Hepatocyte (in vitro differentiated cells): ENCODE data around the gene MYO3B. TPM values are rescaled to one million over a fixed set of nuclear protein-coding genes. Genes with fewer than 3 reads are reported as not detected.

ENCODE experiments used
- DNase-seq: peaks from one replicate; pipeline ENCODE4 v3.0.0-alpha.2; 2016; ENCODE audit warnings: low spot score
- H2AFZ ChIP-seq: fragments of 200-600 bp; sonication (generic); 2 replicates; pipeline ENCODE4 v1.6.0; 2016; ENCODE audit warnings: antibody characterized with exemption, mild to moderate bottlenecking
- H3K27ac ChIP-seq: fragments of 200-600 bp; sonication (generic); 2 replicates; pipeline ENCODE4 v1.5.1; 2016; ENCODE audit warnings: mild to moderate bottlenecking
- H3K27me3 ChIP-seq: fragments of 200-600 bp; sonication (generic); 2 replicates; pipeline ENCODE4 v1.6.1; 2016
- H3K36me3 ChIP-seq: fragments of 200-600 bp; sonication (generic); replicated peaks from 2 replicates; pipeline ENCODE4 v1.5.1; 2016; ENCODE audit warnings: low read depth; ENCODE audit not compliant: insufficient read depth
- H3K4me1 ChIP-seq: fragments of 200-600 bp; sonication (generic); 2 replicates; pipeline ENCODE4 v1.5.1; 2016; ENCODE audit warnings: mild to moderate bottlenecking, moderate library complexity; ENCODE audit not compliant: insufficient read depth
- H3K4me2 ChIP-seq: fragments of 200-600 bp; sonication (generic); 2 replicates; pipeline ENCODE4 v1.6.0; 2016
- H3K4me3 ChIP-seq: fragments of 200-600 bp; sonication (generic); 2 replicates; pipeline ENCODE4 v1.5.1; 2016; ENCODE audit warnings: mild to moderate bottlenecking
- H3K79me2 ChIP-seq: fragments of 200-600 bp; sonication (generic); 2 replicates; pipeline ENCODE4 v1.6.0; 2017; ENCODE audit warnings: mild to moderate bottlenecking
- H3K9me2 ChIP-seq: fragments of 200-600 bp; sonication (generic); replicated peaks from 2 replicates; pipeline ENCODE4 v1.6.0; 2017; ENCODE audit warnings: mild to moderate bottlenecking; ENCODE audit not compliant: insufficient read depth
- H3K9me3 ChIP-seq: fragments of 200-600 bp; sonication (generic); 2 replicates; pipeline ENCODE4 v1.5.1; 2016; ENCODE audit warnings: low read depth, mild to moderate bottlenecking
- H4K20me1 ChIP-seq: fragments of 200-600 bp; sonication (generic); 2 replicates; pipeline ENCODE4 v1.6.0; 2016; ENCODE audit warnings: mild to moderate bottlenecking; ENCODE audit not compliant: insufficient read depth, poor library complexity, severe bottlenecking
- EZH2 ChIP-seq: fragments of 200-600 bp; sonication (generic); IDR thresholded peaks from 2 replicates; pipeline ENCODE4 v1.6.1; 2016; ENCODE audit warnings: antibody characterized with exemption, mild to moderate bottlenecking, borderline replicate concordance
- EZH2phosphoT487 ChIP-seq: fragments of 200-600 bp; sonication (generic); IDR thresholded peaks from one replicate; pipeline ENCODE4 v1.6.1; 2018; ENCODE audit warnings: antibody characterized with exemption, mild to moderate bottlenecking, low read depth, moderate library complexity; ENCODE audit not compliant: unreplicated experiment, severe bottlenecking
- WGBS: methylation state at CpG from one replicate; pipeline ENCODE4 v1.1.6; 2016; ENCODE audit warnings: low lambda C conversion rate; ENCODE audit errors: missing lambda C conversion rate; 5-methylcytosine and 5-hydroxymethylcytosine counted together
- polyA plus RNA-seq: library from polyadenylated mRNA; unstranded; fragments of >200 nt; fragmentation: Nextera tagmentation; extraction: Ambion mirVana; gene quantifications from 2 replicates; pipeline ENCODE4 v1.2.1, GENCODE V29; 2016
- total RNA-seq: library from RNA; depleted of rRNA; stranded (reverse); fragments of >200 nt; gene quantifications from 2 replicates; pipeline ENCODE4 v1.2.3, GENCODE V29; 2014
- TF ChIP-seq, protein P1 (sequence below): fragments of 200-600 bp; sonication (generic); IDR thresholded peaks from 2 replicates; pipeline ENCODE4 v1.5.1; 2016; ENCODE audit warnings: antibody characterized with exemption, mild to moderate bottlenecking; ENCODE audit not compliant: poor library complexity

MYO3B gene
- total and polyA plus RNA-seq, 2 experiments from 2014 or later, result 0.63 to 1.1 TPM

DNA sequence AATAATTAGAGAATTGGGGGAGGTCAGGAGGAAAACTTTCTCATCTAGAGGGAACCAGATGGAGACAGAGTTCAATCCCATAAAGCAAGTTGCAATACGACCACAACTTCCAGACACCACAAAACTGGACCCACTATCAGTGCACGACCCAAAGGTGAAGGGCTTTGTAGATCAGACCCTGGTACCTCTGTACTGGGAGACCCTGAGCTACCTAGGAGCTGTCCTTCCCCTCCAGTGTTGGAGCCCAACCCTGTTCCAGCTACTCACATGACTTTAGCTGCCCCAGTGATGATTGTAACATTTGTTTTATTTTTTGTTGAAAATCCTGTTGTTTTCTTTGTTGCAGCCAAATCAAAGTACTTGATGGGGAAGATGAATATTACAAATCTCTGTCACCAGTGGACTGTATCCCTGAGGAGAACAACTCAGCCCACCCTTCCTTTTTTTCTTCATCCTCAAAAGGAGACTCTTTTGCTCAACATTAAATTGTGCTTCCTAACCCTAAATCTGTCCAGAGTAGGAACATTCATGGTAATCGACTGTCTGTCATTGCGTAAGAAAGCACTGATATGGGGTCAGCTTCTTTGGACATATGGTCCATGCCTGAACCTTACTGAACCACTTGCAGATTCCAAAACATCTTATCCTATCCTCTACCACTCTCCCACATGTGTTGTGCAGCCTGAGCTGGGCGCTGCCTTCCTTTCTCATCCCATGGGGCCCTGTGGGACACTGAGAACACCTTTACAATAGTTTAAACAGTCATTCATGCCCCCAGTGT lies 474.9 kb downstream of the MYO3B start:
- H3K79me2 ChIP-seq, result no peaks in the 10 kb centered on the region
- no peaks in the 10 kb centered on the region for H4K20me1 ChIP-seq
- no peaks in the 10 kb centered on the region for H3K4me1 ChIP-seq
- no peak for DNase-seq
- no peaks in the 10 kb centered on the region for H3K9me3 ChIP-seq
- no peak overlapping the region for H3K4me2 ChIP-seq
- WGBS, result 91% methylated on average over 5 of the region's 5 CpGs
- H2AFZ ChIP-seq, result no peak overlapping the region
- H3K9me2 ChIP-seq, result no peaks in the 10 kb centered on the region
- no peak for TF ChIP-seq EZH2phosphoT487
- no peak for TF ChIP-seq EZH2
- TF ChIP-seq, protein P1, sequence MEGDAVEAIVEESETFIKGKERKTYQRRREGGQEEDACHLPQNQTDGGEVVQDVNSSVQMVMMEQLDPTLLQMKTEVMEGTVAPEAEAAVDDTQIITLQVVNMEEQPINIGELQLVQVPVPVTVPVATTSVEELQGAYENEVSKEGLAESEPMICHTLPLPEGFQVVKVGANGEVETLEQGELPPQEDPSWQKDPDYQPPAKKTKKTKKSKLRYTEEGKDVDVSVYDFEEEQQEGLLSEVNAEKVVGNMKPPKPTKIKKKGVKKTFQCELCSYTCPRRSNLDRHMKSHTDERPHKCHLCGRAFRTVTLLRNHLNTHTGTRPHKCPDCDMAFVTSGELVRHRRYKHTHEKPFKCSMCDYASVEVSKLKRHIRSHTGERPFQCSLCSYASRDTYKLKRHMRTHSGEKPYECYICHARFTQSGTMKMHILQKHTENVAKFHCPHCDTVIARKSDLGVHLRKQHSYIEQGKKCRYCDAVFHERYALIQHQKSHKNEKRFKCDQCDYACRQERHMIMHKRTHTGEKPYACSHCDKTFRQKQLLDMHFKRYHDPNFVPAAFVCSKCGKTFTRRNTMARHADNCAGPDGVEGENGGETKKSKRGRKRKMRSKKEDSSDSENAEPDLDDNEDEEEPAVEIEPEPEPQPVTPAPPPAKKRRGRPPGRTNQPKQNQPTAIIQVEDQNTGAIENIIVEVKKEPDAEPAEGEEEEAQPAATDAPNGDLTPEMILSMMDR, result no peak
- no peaks in the 10 kb centered on the region for H3K36me3 ChIP-seq
- no peak overlapping the region for H3K27ac ChIP-seq
- no peak overlapping the region for H3K4me3 ChIP-seq
- H3K27me3 ChIP-seq, result no peaks in the 10 kb centered on the region

DNA sequence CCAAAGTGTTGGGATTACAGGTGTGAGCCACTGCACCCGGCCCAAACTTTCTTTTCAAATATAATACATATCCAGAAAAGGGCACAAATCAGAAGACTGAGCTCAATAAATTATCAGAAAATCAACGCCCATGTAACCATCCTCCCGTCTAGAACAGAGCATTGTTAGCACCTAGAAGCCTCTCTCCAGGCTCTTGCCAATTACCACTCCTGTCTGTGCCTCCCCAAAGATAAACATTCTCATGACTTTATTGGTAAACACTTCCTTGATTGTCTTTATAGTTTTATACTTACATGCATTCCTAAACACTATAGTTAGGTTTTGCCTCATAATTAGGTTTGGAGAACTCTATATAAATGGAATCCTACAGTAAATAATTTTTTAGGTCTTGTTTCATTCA lies 478.7 kb downstream of the MYO3B start:
- H3K4me1 ChIP-seq, result no peaks in the 10 kb centered on the region
- H3K27me3 ChIP-seq, result no peaks in the 10 kb centered on the region
- no peak overlapping the region for H2AFZ ChIP-seq
- no peak overlapping the region for H3K4me3 ChIP-seq
- H3K9me2 ChIP-seq, result no peaks in the 10 kb centered on the region
- DNase-seq, result no peak
- no peak overlapping the region for H3K27ac ChIP-seq
- H3K4me2 ChIP-seq, result no peak overlapping the region
- H3K36me3 ChIP-seq, result no peaks in the 10 kb centered on the region
- no peak for TF ChIP-seq EZH2
- no peak for TF ChIP-seq EZH2phosphoT487
- TF ChIP-seq, protein P1, result no peak
- no peaks in the 10 kb centered on the region for H3K9me3 ChIP-seq
- no peaks in the 10 kb centered on the region for H4K20me1 ChIP-seq
- H3K79me2 ChIP-seq, result no peaks in the 10 kb centered on the region
- WGBS, result 84% methylated on average over 3 of the region's 3 CpGs

- DNase-seq, result no peak
- Histone ChIP-seq H3K27ac (no peak overlapping the region), H3K4me2 (no peak overlapping the region), H2AFZ (no peak overlapping the region), H3K4me1 (no peaks in the 10 kb centered on the region), H3K27me3 (no peaks in the 10 kb centered on the region), H3K9me3 (no peaks in the 10 kb centered on the region), H3K4me3 (no peak overlapping the region), H3K36me3 (no peaks in the 10 kb centered on the region), H4K20me1 (no peaks in the 10 kb centered on the region), H3K79me2 (no peaks in the 10 kb centered on the region), H3K9me2 (no peaks in the 10 kb centered on the region)
- TF ChIP-seq, protein P1, result no peak
- no peak for TF ChIP-seq EZH2phosphoT487
- no peak for TF ChIP-seq EZH2
- 12% methylated on average over 1 of the region's 1 CpG for WGBS
Observed at GRCh38 chr2:170660409-170660808, 482.5 kb downstream of the MYO3B start.
